HG03066 (cell line): ENCODE measurements around the gene ANO2.

ENCODE experiments used
- ATAC-seq: cut with Tn5 transposase; IDR thresholded peaks from one replicate; pipeline ENCODE4 v1.9.1; 2021; ENCODE audit warnings: low read depth; ENCODE audit not compliant: unreplicated experiment

The ANO2 gene

DNA sequence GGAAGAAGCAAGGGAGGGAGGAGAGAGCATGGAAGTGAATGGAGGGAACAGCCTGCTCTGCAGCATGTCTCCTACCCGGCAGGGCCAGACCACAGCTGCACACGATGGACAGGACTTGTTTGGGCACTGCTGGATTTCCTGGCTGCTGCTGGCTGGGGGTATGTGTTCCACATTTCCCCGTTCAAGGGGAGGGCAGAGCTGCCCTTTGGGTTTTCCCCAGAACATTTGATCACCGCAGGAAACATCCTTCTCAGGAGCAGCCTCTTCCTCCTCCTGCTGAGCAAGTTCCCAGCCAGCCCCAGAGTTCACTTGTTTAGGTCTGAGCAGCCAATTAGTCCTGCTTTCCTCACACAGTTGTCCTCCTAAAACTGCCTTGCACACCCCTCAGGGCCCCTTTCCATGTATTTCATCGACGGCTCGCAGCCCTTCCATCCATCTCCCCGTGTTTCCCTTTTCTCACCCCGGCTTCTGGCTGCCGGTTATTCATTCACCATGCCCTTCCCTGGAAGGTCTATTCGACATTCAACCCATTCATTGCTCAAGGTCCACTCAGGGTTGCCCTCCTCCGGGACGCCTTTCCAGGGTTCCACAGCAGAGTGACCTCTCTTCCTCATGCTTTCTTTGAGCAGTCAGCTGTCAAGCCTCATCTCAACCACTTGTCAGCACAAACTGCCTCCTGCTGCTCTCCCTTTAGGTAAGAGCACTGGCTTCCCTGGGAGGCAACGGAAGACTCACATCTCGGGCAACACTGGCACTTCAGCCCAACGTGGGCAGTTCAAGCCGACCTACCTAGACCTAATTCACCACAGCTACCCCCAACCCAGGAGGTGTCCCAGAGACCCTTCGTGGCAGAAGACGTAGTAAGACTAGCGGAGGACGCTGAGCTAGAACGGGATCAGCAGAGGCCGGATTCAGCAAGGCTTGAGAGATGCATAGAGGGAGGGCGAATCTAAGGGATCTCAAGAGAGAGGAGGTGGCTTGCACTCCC is 20.1 kb upstream of the ANO2 start:
- ATAC-seq = no peak

DNA sequence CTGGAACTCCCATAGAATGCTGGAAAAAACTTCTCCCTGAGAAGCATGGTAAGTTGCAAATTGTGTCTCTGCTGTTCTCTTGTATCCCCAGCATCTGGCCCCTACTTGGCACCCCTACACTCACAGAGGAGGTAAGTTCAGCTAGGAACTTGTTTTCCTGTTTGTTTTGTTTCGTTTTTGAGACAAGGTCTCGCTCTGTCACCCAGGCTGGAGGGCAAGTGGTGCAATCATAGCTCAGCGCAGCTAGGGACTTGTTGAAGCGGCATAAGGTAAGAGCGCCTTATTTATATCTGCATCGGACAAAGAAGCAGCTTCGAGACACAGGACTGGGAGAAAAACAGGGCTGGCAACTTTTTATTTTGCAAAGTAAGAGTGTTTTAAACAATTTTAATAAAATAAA is 18.5 kb upstream of the ANO2 start:
- no peak for ATAC-seq

GRCh38 chr12:5960783-5961182 is 15.7 kb upstream of the ANO2 start:
- ATAC-seq = no peak

GRCh38 chr12:5956987-5957386 is 11.9 kb upstream of the ANO2 start:
- no peak for ATAC-seq

DNA sequence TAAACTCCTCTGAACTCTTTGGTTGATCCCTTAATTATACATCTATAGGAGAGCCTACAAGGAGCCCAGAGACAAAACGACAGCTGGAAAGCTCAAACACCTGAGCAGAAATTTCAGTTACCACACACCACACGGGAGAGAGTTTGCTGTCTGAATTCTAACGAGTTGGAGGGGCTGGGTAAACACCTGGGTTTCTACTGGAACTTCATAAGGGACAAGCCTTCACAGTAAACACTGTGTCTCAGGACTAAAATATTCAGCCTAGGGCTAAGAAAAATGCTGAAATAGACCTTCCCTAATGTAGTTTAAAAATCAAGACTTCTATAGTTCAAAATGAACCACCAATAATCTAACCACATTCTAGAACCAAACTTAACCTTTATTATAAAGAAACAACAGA is 9.6 kb upstream of the ANO2 start:
- ATAC-seq = no peak

- no peak for ATAC-seq
Measured at GRCh38 chr12:5953835-5954586, 9.0 kb upstream of the ANO2 start.

- no peak for ATAC-seq
Measured at GRCh38 chr12:5952031-5952430, 7.0 kb upstream of the ANO2 start.

GRCh38 chr12:5948696-5949095 is 3.6 kb upstream of the ANO2 start:
- ATAC-seq = no peak

- ATAC-seq = no peak
Measured at GRCh38 chr12:5947006-5947405, 1.9 kb upstream of the ANO2 start.

- ATAC-seq = no peak
Measured at GRCh38 chr12:5946388-5946787, 1.3 kb upstream of the ANO2 start.

- ATAC-seq = no peak
Measured at GRCh38 chr12:5944688-5945070, 380 bp downstream of the ANO2 start.

- no peak for ATAC-seq
Measured at GRCh38 chr12:5944053-5944452, 1.0 kb downstream of the ANO2 start.

GRCh38 chr12:5941907-5942306 is 3.2 kb downstream of the ANO2 start:
- no peak for ATAC-seq

- ATAC-seq = no peak
Measured at GRCh38 chr12:5927732-5928516, 17.1 kb downstream of the ANO2 start.

- no peak for ATAC-seq
Measured at GRCh38 chr12:5925646-5926045, 19.4 kb downstream of the ANO2 start.

- ATAC-seq = no peak
Measured at GRCh38 chr12:5924342-5924741, 20.7 kb downstream of the ANO2 start.

DNA sequence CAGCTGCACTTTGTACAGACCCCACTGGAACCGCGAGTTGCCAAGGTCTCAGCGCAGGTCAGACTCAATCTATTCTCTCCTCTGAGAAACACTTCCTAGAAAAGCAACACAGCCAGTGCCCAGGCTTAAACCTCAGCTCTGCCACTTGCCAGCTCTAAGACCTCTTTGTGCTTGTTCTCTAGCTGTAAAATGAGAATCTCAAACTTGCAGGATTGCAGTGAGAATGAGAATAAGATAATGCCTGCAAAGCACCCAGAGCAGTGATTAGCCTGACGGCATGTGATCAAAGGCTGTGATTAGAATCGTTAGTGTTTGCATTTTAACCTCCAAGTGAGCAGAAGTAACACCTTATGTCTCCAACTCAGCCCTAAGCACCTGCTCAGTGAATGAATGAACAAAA is 21.3 kb downstream of the ANO2 start:
- ATAC-seq = no peak

- ATAC-seq = no peak
Measured at GRCh38 chr12:5923043-5923605, 21.9 kb downstream of the ANO2 start.

- no peak for ATAC-seq
Measured at GRCh38 chr12:5921966-5922899, 22.8 kb downstream of the ANO2 start.
